Upper lobe of left lung (tissue), 6 donors: ENCODE data around the gene GUCA2A. TPM values are rescaled to one million over a fixed set of nuclear protein-coding genes. Genes with fewer than 3 reads are reported as not detected.
A peak's percentile ranks its signal among the peaks of the same experiment; 100 is the strongest.

Experiments
- ATAC-seq, 2 donors: fragments of 200-7000 bp; cut with Tn5 transposase; one replicate each; pipeline ENCODE4 v1.9.1; 2022; ENCODE audit warnings: mild to moderate bottlenecking in 2 of 2, moderate library complexity in 2 of 2; ENCODE audit not compliant: low FRiP score in 2 of 2
- DNase-seq, 2 donors: peaks; one replicate each; pipeline ENCODE4 v3.0.0-alpha.2; 2019 to 2020
- H3K27ac ChIP-seq, 4 donors: fragments of 200-600 bp; sonication (generic); one replicate each; pipeline ENCODE4 v1.5.1; 2016 to 2019
- H3K27me3 ChIP-seq, 4 donors: fragments of 200-600 bp; sonication (generic); one replicate each; pipeline ENCODE4 v1.5.1; 2017 to 2019
- H3K36me3 ChIP-seq, 4 donors: fragments of 200-600 bp; sonication (generic); one replicate each; pipeline ENCODE4 v1.5.1; 2016 to 2019
- H3K4me1 ChIP-seq, 4 donors: fragments of 200-600 bp; sonication (generic); one replicate each; pipeline ENCODE4 v1.5.1; 2018 to 2019
- H3K4me3 ChIP-seq, 4 donors: fragments of 200-600 bp; sonication (generic); one replicate each; pipeline ENCODE4 v1.5.1; 2017 to 2019; ENCODE audit warnings: mild to moderate bottlenecking in 2 of 4, moderate library complexity in 1 of 4
- H3K9me3 ChIP-seq, 4 donors: fragments of 200-600 bp; sonication (generic); one replicate each; pipeline ENCODE4 v1.5.1; 2018 to 2019
- CTCF ChIP-seq, 6 experiments: fragments of 450-650 bp in 4 of 6; fragments of 200-600 bp in 2 of 6; sonication (generic) in 2 of 6; IDR thresholded peaks; one replicate each; pipeline ENCODE4 v1.5.1; 2016 to 2019; ENCODE audit warnings: antibody characterized with exemption in 6 of 6
- EP300 ChIP-seq, 4 donors: sonication (generic); formaldehyde crosslinking; IDR thresholded peaks; one replicate each; pipeline ENCODE4 v1.5.1; 2017; ENCODE audit warnings: antibody characterized with exemption in 4 of 4, control low read depth in 2 of 4
- POLR2A ChIP-seq, 4 donors: fragments of 450-650 bp; IDR thresholded peaks; one replicate each; pipeline ENCODE4 v1.5.1; 2016 to 2017; ENCODE audit warnings: antibody characterized with exemption in 4 of 4, mild to moderate bottlenecking in 2 of 4
- POLR2AphosphoS5 ChIP-seq, 2 donors: sonication (generic); formaldehyde crosslinking; IDR thresholded peaks; one replicate each; pipeline ENCODE4 v1.5.1; 2017; ENCODE audit warnings: antibody characterized with exemption in 2 of 2
- WGBS, 2 donors: methylation state at CpG; one replicate each; pipeline ENCODE4 v1.1.5; 2017 to 2018; 5-methylcytosine and 5-hydroxymethylcytosine counted together
- total RNA-seq, 6 donors: library from RNA; depleted of rRNA in 4 of 6; stranded (reverse); fragments of >200 nt in 4 of 6; gene quantifications; one replicate each; pipeline versions ENCODE4 v1.1.0 to v1.2.1, GENCODE V29; 2016 to 2021
- donor health status: DM: no; HTN: no; CAD: no; lungs with moderate emphysema.
- donor health status: DM: no; HTN: yes; CAD: no; lungs with severe emphysema.

The GUCA2A gene
- total RNA-seq, 6 donors from 2014 or later = 0.47 TPM; not detected in 5

GRCh38 chr1:42157667-42158066 lies 6.9 kb downstream of the GUCA2A start:
- peak in 1 of 2 donors; percentile 13 for ATAC-seq
- Histone ChIP-seq H3K36me3 (no peaks in the 10 kb centered on the region), H3K9me3 (peaks cover 0 to 8% (median 5%) of the 10 kb centered on the region in 4 donors), H3K27me3 (no peaks in the 10 kb centered on the region), H3K4me3 (no peak overlapping the region), H3K27ac (no peak overlapping the region), H3K4me1 (no peaks in the 10 kb centered on the region)
- 53 to 77% methylated on average over 6 to 7 of the region's 7 CpGs for WGBS, 2 donors
- DNase-seq = no peak
- TF ChIP-seq CTCF (IDR thresholded peaks at IDR 0.05) = no peak

- Histone ChIP-seq H3K4me3 (no peak overlapping the region), H3K27ac (no peak overlapping the region), H3K4me1 (no peaks in the 10 kb centered on the region), H3K27me3 (no peaks in the 10 kb centered on the region), H3K9me3 (peaks cover 0 to 1% (median under 1%) of the 10 kb centered on the region in 4 donors), H3K36me3 (no peaks in the 10 kb centered on the region)
- TF ChIP-seq POLR2AphosphoS5 (IDR thresholded peaks at IDR 0.05) (no peak), POLR2A (IDR thresholded peaks at IDR 0.05) (no peak), EP300 (IDR thresholded peaks at IDR 0.05) (no peak), CTCF (IDR thresholded peaks at IDR 0.05) (no peak)
- 88 to 93% methylated on average over 3 to 12 of the region's 12 CpGs for WGBS, 2 donors
- DNase-seq (no peak), ATAC-seq (no peak)
These were observed 9.2 kb downstream of the GUCA2A start for GRCh38 chr1:42155362-42155761.

- H3K4me1 ChIP-seq = no peaks in the 10 kb centered on the region
- TF ChIP-seq POLR2AphosphoS5 (IDR thresholded peaks at IDR 0.05) (no peak), EP300 (IDR thresholded peaks at IDR 0.05) (no peak), POLR2A (IDR thresholded peaks at IDR 0.05) (no peak), CTCF (IDR thresholded peaks at IDR 0.05) (no peak)
- H3K27ac ChIP-seq = no peak overlapping the region
- H3K27me3 ChIP-seq = no peaks in the 10 kb centered on the region
- DNase-seq = no peak
- H3K4me3 ChIP-seq = no peak overlapping the region
- H3K36me3 ChIP-seq = no peaks in the 10 kb centered on the region
- 91 to 93% methylated on average over 11 to 13 of the region's 13 CpGs for WGBS, 2 donors
- no peaks in the 10 kb centered on the region for H3K9me3 ChIP-seq
- no peak for ATAC-seq
These were observed 9.9 kb downstream of the GUCA2A start for GRCh38 chr1:42154685-42155084.

DNA sequence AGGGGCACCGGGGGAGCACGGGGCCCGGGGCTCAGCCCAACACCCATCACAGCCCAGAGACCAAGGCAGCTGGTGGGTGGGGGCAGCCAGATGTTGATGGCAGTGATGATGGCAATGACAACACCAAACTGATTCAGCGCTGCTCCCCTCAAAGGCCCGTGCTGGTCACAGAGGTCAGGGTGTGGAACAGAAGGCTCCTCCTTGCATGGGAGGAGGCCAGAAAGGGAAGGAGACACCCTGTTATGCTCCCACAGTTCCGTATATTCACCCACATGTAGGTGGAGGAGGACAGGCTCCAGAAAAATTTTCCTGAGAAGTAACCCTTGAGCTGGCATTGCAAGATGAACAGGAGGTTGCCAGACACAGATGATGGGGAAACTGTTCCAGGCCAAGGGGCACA lies 10.9 kb downstream of the GUCA2A start:
- Histone ChIP-seq H3K9me3 (no peaks in the 10 kb centered on the region), H3K36me3 (no peaks in the 10 kb centered on the region), H3K4me1 (no peaks in the 10 kb centered on the region), H3K27me3 (no peaks in the 10 kb centered on the region), H3K27ac (no peak overlapping the region), H3K4me3 (no peak overlapping the region)
- no peak for TF ChIP-seq EP300 (IDR thresholded peaks at IDR 0.05)
- no peak for TF ChIP-seq POLR2AphosphoS5 (IDR thresholded peaks at IDR 0.05)
- TF ChIP-seq CTCF (IDR thresholded peaks at IDR 0.05) = no peak
- no peak for TF ChIP-seq POLR2A (IDR thresholded peaks at IDR 0.05)
- DNase-seq = no peak
- WGBS, 2 donors = 64 to 81% methylated on average over 6 of the region's 6 CpGs
- ATAC-seq = no peak

DNA sequence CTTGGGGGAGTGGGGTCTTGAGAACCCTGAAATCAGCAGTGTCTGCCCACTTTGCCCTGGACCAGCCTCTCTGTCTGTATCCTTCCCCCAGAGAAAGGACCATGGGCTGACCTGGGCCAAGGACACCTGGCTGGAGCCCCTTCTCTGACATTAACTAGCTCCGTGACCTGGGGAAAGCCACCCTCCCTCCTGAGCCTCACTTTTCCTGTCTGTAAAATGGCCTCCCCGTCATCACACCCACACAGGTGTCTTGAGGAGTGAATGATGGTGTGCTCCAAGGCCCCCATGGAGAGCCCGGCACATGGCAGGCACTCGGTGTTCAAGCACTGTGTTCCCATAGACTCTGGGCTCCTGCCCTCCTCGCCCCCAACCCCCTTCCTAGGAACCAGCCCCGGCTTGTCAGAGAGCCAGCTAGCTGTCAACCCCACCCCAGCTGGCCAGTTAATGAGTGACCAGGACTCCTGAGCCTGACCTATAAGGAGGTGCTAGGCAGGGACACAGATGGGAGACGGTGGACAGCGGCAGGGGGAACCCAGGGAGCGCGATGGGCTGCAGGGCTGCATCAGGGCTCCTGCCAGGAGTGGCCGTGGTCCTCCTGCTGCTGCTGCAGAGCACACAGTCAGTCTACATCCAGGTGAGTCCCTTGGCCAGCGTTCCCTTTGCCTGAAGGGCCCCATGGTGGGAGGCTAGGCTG lies 11.5 kb downstream of the GUCA2A start, which contains the start of gene GUCA2B:
Gene GUCA2B, plus strand, starts transcription at position 504 of the 694 bp plus-strand sequence. Its CDS starts 41 bp downstream, at position 545.
- ATAC-seq = no peak

More for the DNA sequence above, 11.5 kb downstream of the GUCA2A start, which contains the start of gene GUCA2B:
- 68 to 81% methylated on average over 7 to 9 of the region's 12 CpGs for WGBS, 2 donors
- Histone ChIP-seq H3K9me3 (no peaks in the 10 kb centered on the region), H3K36me3 (no peaks in the 10 kb centered on the region), H3K4me1 (no peaks in the 10 kb centered on the region), H3K27ac (no peak within 1 kb of the TSS), H3K27me3 (no peaks in the 10 kb centered on the region), H3K4me3 (no peak within 1 kb of the TSS)
- DNase-seq = peak in 1 of 2 donors; percentile 67
- TF ChIP-seq CTCF (IDR thresholded peaks at IDR 0.05) (no peak), POLR2A (IDR thresholded peaks at IDR 0.05) (no peak), POLR2AphosphoS5 (IDR thresholded peaks at IDR 0.05) (no peak), EP300 (IDR thresholded peaks at IDR 0.05) (no peak)
